Neural cell (in vitro differentiated cells): Measurements from ENCODE around the gene CHPF2. TPM values are rescaled to one million over a fixed set of nuclear protein-coding genes. Genes with fewer than 3 reads are reported as not detected.

Source experiments
- H2AFZ ChIP-seq: fragments of 200-600, 300-800 bp; sonication (generic), shearing (Covaris generic); 2 replicates; pipeline ENCODE4 v1.6.0; 2014; ENCODE audit warnings: low read depth, mild to moderate bottlenecking, antibody characterized with exemption, low read length, moderate library complexity
- H3F3A ChIP-seq: fragments of 200-600 bp; shearing (Covaris generic); 2 replicates; pipeline ENCODE4 v1.6.1; 2016; ENCODE audit warnings: mild to moderate bottlenecking, moderate library complexity, mixed read lengths, antibody characterized with exemption, low read length; ENCODE audit not compliant: insufficient read depth, poor library complexity, severe bottlenecking
- H3K27ac ChIP-seq: fragments of 200-600, 300-800 bp; sonication (generic), shearing (Covaris generic); 2 replicates; pipeline ENCODE4 v1.5.1; 2014; ENCODE audit warnings: mild to moderate bottlenecking, low read length, moderate library complexity
- H3K27me3 ChIP-seq: fragments of 300-800, 200-600 bp; sonication (generic), shearing (Covaris generic); 2 replicates; pipeline ENCODE4 v1.6.0; 2014; ENCODE audit warnings: mild to moderate bottlenecking, low read depth, low read length, moderate library complexity; ENCODE audit not compliant: insufficient read depth
- H3K36me3 ChIP-seq: fragments of 300-800, 200-600 bp; sonication (generic), shearing (Covaris generic); 2 replicates; pipeline ENCODE4 v1.5.1; 2014; ENCODE audit warnings: mild to moderate bottlenecking, antibody characterized with exemption, low read length, moderate library complexity; ENCODE audit not compliant: insufficient read depth
- H3K4me2 ChIP-seq: fragments of 300-800, 200-600 bp; sonication (generic), shearing (Covaris generic); 2 replicates; pipeline ENCODE4 v1.6.0; 2014; ENCODE audit warnings: mild to moderate bottlenecking, low read length
- H3K4me3 ChIP-seq: fragments of 300-800, 200-600 bp; sonication (generic), shearing (Covaris generic); 2 replicates; pipeline ENCODE4 v1.5.1; 2014; ENCODE audit warnings: mild to moderate bottlenecking, low read length, moderate library complexity
- H3K79me2 ChIP-seq: fragments of 200-600 bp; shearing (Covaris generic); replicated peaks from 2 replicates; pipeline ENCODE4 v1.6.0; 2014; ENCODE audit warnings: mild to moderate bottlenecking, low read length, moderate library complexity; ENCODE audit not compliant: insufficient read depth
- H3K9ac ChIP-seq: fragments of 300-800, 200-600 bp; sonication (generic), shearing (Covaris generic); 2 replicates; pipeline ENCODE4 v1.6.1; 2016; ENCODE audit warnings: mild to moderate bottlenecking, low read length, mixed read lengths
- H3K9me2 ChIP-seq: fragments of 200-600 bp; shearing (Covaris generic); 2 replicates; pipeline ENCODE4 v1.6.1; 2016; ENCODE audit warnings: mild to moderate bottlenecking, low read length, mixed read lengths; ENCODE audit not compliant: insufficient read depth
- H3K9me3 ChIP-seq: fragments of 200-600, 300-800 bp; sonication (generic), shearing (Covaris generic); 2 replicates; pipeline ENCODE4 v1.6.1; 2016; ENCODE audit warnings: mild to moderate bottlenecking, mixed run types, low read length, moderate library complexity, mixed read lengths
- H4K20me1 ChIP-seq: fragments of 200-600 bp; shearing (Covaris generic); 2 replicates; pipeline ENCODE4 v1.6.1; 2016; ENCODE audit warnings: mild to moderate bottlenecking, mixed run types; ENCODE audit not compliant: insufficient read depth
- CTCF ChIP-seq: fragments of 450-650 bp; IDR thresholded peaks from 2 replicates; pipeline ENCODE4 v1.5.1; 2014; ENCODE audit warnings: antibody characterized with exemption, mild to moderate bottlenecking, moderate library complexity; ENCODE audit not compliant: poor library complexity, severe bottlenecking
- EP300 ChIP-seq: fragments of 450-650 bp; conservative IDR thresholded peaks from 2 replicates; pipeline ENCODE4 v1.6.1; 2014; ENCODE audit warnings: antibody characterized with exemption, mild to moderate bottlenecking, moderate library complexity; ENCODE audit not compliant: poor library complexity, severe bottlenecking
- EZH2 ChIP-seq: fragments of 200-600, 300-800 bp; shearing (Covaris generic), sonication (generic); IDR thresholded peaks from 2 replicates; pipeline ENCODE4 v1.6.1; 2014; ENCODE audit warnings: antibody characterized with exemption, low read length, borderline replicate concordance, mild to moderate bottlenecking; ENCODE audit not compliant: insufficient read depth, poor library complexity, severe bottlenecking
- MXI1 ChIP-seq: fragments of 450-650 bp; conservative IDR thresholded peaks from 2 replicates; pipeline ENCODE4 v1.6.1; 2014; ENCODE audit warnings: antibody characterized with exemption, mild to moderate bottlenecking; ENCODE audit not compliant: poor library complexity, severe bottlenecking
- POLR2AphosphoS5 ChIP-seq: IDR thresholded peaks from 2 replicates; pipeline ENCODE4 v1.6.1; 2012
- RAD21 ChIP-seq: fragments of 450-650 bp; conservative IDR thresholded peaks from 2 replicates; pipeline ENCODE4 v1.6.1; 2014; ENCODE audit warnings: antibody characterized with exemption, mild to moderate bottlenecking, moderate library complexity
- REST ChIP-seq: IDR thresholded peaks from 2 replicates; pipeline ENCODE4 v1.6.1; 2012; ENCODE audit warnings: borderline replicate concordance
- SMC3 ChIP-seq: fragments of 450-650 bp; conservative IDR thresholded peaks from 2 replicates; pipeline ENCODE4 v1.6.1; 2014; ENCODE audit warnings: antibody characterized with exemption, mild to moderate bottlenecking, moderate library complexity; ENCODE audit not compliant: poor library complexity
- TAF1 ChIP-seq: IDR thresholded peaks from 2 replicates; pipeline ENCODE4 v1.6.1; 2012; ENCODE audit warnings: low read depth
- polyA plus RNA-seq: library from polyadenylated mRNA; depleted of rRNA; stranded (reverse); fragments of >200 nt; gene quantifications from 2 replicates; pipeline ENCODE4 v1.2.3, GENCODE V29; 2014

Gene CHPF2
- polyA plus RNA-seq, 1 donor from 2014 or later = 22.5 TPM

GRCh38 chr7:151228024-151228866 is 4.0 kb upstream of the CHPF2 start:
- H3F3A ChIP-seq = peaks cover 3% of the 10 kb centered on the region
- H3K79me2 ChIP-seq = peaks cover 25% of the 10 kb centered on the region
- no peaks in the 10 kb centered on the region for H4K20me1 ChIP-seq
- peak overlapping the region; percentile 71 for H2AFZ ChIP-seq
- TF ChIP-seq MXI1 (no peak), POLR2AphosphoS5 (no peak), RAD21 (no peak), CTCF (no peak), EZH2 (no peak), SMC3 (no peak)
- H3K9me3 ChIP-seq = no peaks in the 10 kb centered on the region
- no peaks in the 10 kb centered on the region for H3K9me2 ChIP-seq
- H3K4me3 ChIP-seq = peak overlapping the region; percentile 96
- H3K4me2 ChIP-seq = peak overlapping the region; percentile 81
- H3K27me3 ChIP-seq = no peaks in the 10 kb centered on the region
- H3K36me3 ChIP-seq = no peaks in the 10 kb centered on the region
- H3K9ac ChIP-seq = peak overlapping the region; percentile 76
- H3K27ac ChIP-seq = peak overlapping the region; percentile 90

GRCh38 chr7:151229249-151229648 is 3.0 kb upstream of the CHPF2 start:
- Histone ChIP-seq H3K27ac (no peak overlapping the region), H2AFZ (no peak overlapping the region), H3K4me3 (no peak overlapping the region), H4K20me1 (no peaks in the 10 kb centered on the region), H3K36me3 (no peaks in the 10 kb centered on the region), H3F3A (peaks cover 3% of the 10 kb centered on the region), H3K79me2 (peaks cover 35% of the 10 kb centered on the region), H3K9me2 (no peaks in the 10 kb centered on the region), H3K9me3 (no peaks in the 10 kb centered on the region), H3K4me2 (no peak overlapping the region), H3K27me3 (no peaks in the 10 kb centered on the region), H3K9ac (no peak overlapping the region)
- TF ChIP-seq MXI1 (no peak), RAD21 (no peak), EZH2 (no peak), SMC3 (no peak), POLR2AphosphoS5 (no peak), EP300 (no peak), REST (no peak), CTCF (no peak), TAF1 (no peak)
